Prostate gland (tissue), 2 donors: Measurements from ENCODE around the gene CNTLN.

Experiments used
- POLR2AphosphoS5 ChIP-seq: sonication (generic); formaldehyde crosslinking; IDR thresholded peaks from one replicate; pipeline ENCODE4 v1.6.1; 2017; ENCODE audit warnings: antibody characterized with exemption
- TF ChIP-seq, protein P1 (sequence below), 4 experiments: fragments of 200-600 bp in 2 of 4; fragments of 450-650 bp in 2 of 4; sonication (generic) in 2 of 4; IDR thresholded peaks; 1 replicate in 3 of 4; 2 replicates in 1 of 4; pipeline ENCODE4 v1.5.1; 2016 to 2019; ENCODE audit warnings: antibody characterized with exemption in 4 of 4, mild to moderate bottlenecking in 2 of 4, moderate library complexity in 2 of 4

DNA sequence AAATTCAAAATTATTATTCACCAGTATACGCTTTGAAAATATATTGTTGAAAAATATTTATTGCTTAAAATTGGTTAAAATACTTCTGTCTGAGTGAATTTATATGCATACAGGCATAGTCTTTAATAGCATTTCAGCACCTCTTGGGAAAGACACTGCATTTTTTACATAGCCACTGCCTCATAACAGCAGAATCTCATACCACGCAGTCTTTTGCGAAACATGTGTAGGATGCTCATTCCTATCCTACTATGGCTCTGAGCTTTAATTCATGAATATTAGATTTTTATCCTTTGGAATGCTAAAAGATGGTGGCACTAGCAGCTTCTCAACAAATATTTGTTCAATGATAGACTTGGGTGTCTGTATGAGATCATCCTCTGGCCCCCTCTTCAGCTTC is 350.1 kb downstream of the CNTLN start:
- TF ChIP-seq, protein P1, sequence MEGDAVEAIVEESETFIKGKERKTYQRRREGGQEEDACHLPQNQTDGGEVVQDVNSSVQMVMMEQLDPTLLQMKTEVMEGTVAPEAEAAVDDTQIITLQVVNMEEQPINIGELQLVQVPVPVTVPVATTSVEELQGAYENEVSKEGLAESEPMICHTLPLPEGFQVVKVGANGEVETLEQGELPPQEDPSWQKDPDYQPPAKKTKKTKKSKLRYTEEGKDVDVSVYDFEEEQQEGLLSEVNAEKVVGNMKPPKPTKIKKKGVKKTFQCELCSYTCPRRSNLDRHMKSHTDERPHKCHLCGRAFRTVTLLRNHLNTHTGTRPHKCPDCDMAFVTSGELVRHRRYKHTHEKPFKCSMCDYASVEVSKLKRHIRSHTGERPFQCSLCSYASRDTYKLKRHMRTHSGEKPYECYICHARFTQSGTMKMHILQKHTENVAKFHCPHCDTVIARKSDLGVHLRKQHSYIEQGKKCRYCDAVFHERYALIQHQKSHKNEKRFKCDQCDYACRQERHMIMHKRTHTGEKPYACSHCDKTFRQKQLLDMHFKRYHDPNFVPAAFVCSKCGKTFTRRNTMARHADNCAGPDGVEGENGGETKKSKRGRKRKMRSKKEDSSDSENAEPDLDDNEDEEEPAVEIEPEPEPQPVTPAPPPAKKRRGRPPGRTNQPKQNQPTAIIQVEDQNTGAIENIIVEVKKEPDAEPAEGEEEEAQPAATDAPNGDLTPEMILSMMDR (IDR thresholded peaks at IDR 0.05): no peak
- TF ChIP-seq POLR2AphosphoS5: no peak
